ENCODE results near the gene UNC5A. TPM values are rescaled to one million over a fixed set of nuclear protein-coding genes. Genes with fewer than 3 reads are reported as not detected.

Gene UNC5A
- total RNA-seq, 1 experiment from 2014 or later: 0.07 TPM

- no peaks in the 10 kb centered on the region for H3K27me3 ChIP-seq (ENCODE audit: low read length)
- H3K9me2 ChIP-seq (replicated peaks; ENCODE audit: low read length): no peaks in the 10 kb centered on the region
- no TSS peak for BruUV-seq (replicated peaks)
- H4K20me1 ChIP-seq (ENCODE audit: low read length): no peaks in the 10 kb centered on the region
- intact Hi-C loops (cut with micrococcal nuclease): no loop called here
- H2AFZ ChIP-seq (ENCODE audit: low read length): no peak overlapping the region
- no peaks in the 10 kb centered on the region for H3K9me3 ChIP-seq (ENCODE audit: low read length)
- ChIA-PET CTCF (no interaction called here), POLR2A (ENCODE audit: unreplicated experiment) (no interaction called here)
- TF ChIP-seq EZH2 (IDR thresholded peaks at IDR 0.05; ENCODE audit: low read length, unreplicated experiment) (no peak), EZH2phosphoT487 (IDR thresholded peaks at IDR 0.05; ENCODE audit: borderline replicate concordance, low read length) (no peak)
- TF ChIP-seq, protein P1, sequence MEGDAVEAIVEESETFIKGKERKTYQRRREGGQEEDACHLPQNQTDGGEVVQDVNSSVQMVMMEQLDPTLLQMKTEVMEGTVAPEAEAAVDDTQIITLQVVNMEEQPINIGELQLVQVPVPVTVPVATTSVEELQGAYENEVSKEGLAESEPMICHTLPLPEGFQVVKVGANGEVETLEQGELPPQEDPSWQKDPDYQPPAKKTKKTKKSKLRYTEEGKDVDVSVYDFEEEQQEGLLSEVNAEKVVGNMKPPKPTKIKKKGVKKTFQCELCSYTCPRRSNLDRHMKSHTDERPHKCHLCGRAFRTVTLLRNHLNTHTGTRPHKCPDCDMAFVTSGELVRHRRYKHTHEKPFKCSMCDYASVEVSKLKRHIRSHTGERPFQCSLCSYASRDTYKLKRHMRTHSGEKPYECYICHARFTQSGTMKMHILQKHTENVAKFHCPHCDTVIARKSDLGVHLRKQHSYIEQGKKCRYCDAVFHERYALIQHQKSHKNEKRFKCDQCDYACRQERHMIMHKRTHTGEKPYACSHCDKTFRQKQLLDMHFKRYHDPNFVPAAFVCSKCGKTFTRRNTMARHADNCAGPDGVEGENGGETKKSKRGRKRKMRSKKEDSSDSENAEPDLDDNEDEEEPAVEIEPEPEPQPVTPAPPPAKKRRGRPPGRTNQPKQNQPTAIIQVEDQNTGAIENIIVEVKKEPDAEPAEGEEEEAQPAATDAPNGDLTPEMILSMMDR (conservative IDR thresholded peaks at IDR 0.05; ENCODE audit: low read depth, low read length): no peak
- no peak overlapping the region for H3K27ac ChIP-seq (ENCODE audit: low read length)
- no peak overlapping the region for H3K4me2 ChIP-seq (ENCODE audit: low read length)
- no peaks in the 10 kb centered on the region for H3F3A ChIP-seq (ENCODE audit: low read length, unreplicated experiment)
- H3K4me1 ChIP-seq (ENCODE audit: insufficient read depth, low read length): peaks cover 29% of the 10 kb centered on the region
- DNase-seq: no peak
- no peak overlapping the region for H3K9ac ChIP-seq (ENCODE audit: low read length)
- no peak for ATAC-seq
- H3K79me2 ChIP-seq (ENCODE audit: low read length): no peaks in the 10 kb centered on the region
- H3K36me3 ChIP-seq (ENCODE audit: low read depth, low read length): no peaks in the 10 kb centered on the region
- H3K4me3 ChIP-seq (ENCODE audit: low read length): no peak overlapping the region
Observed at GRCh38 chr5:176785184-176786145, 24.9 kb upstream of the UNC5A start.

- Histone ChIP-seq H3K27ac (ENCODE audit: low read length) (no peak overlapping the region), H3K9ac (ENCODE audit: low read length) (no peak overlapping the region), H3K36me3 (ENCODE audit: low read depth, low read length) (no peaks in the 10 kb centered on the region), H3K4me3 (ENCODE audit: low read length) (no peak overlapping the region), H3K9me3 (ENCODE audit: low read length) (no peaks in the 10 kb centered on the region), H3K27me3 (ENCODE audit: low read length) (no peaks in the 10 kb centered on the region), H3K4me2 (ENCODE audit: low read length) (no peak overlapping the region), H3F3A (ENCODE audit: low read length, unreplicated experiment) (no peaks in the 10 kb centered on the region), H4K20me1 (ENCODE audit: low read length) (no peaks in the 10 kb centered on the region), H3K9me2 (replicated peaks; ENCODE audit: low read length) (no peaks in the 10 kb centered on the region), H3K79me2 (ENCODE audit: low read length) (no peaks in the 10 kb centered on the region), H2AFZ (ENCODE audit: low read length) (no peak overlapping the region), H3K4me1 (ENCODE audit: insufficient read depth, low read length) (peaks cover 19% of the 10 kb centered on the region)
- intact Hi-C loops (cut with micrococcal nuclease): no loop called here
- CTCF ChIA-PET: no interaction called here
- DNase-seq (no peak), ATAC-seq (no peak)
- POLR2A ChIA-PET (ENCODE audit: unreplicated experiment): no interaction called here
- TF ChIP-seq EZH2phosphoT487 (IDR thresholded peaks at IDR 0.05; ENCODE audit: borderline replicate concordance, low read length) (no peak), EZH2 (IDR thresholded peaks at IDR 0.05; ENCODE audit: low read length, unreplicated experiment) (no peak)
- TF ChIP-seq, protein P1 (conservative IDR thresholded peaks at IDR 0.05; ENCODE audit: low read depth, low read length): no peak
- no TSS peak for BruUV-seq (replicated peaks)
Observed at GRCh38 chr5:176787676-176788075, 22.7 kb upstream of the UNC5A start.

DNA sequence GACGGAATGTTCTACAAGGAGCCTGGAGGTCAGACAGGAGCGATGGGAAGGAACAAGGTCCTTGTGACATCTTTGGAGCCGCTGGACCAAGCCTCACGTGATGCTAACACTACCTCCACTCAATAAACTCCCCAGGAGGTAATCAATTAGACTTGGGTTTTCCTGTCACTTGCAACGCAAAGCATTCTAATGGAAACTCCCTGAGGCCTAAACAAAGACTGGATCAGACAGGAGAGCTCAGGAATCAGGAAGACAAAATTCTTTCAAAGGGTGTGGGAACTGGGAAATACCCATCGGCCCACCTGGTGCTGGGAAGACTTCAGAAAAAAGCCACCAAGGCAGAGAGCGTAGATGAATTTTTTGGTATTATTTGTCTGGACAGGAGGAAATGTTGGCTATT is 22.3 kb upstream of the UNC5A start:
- Histone ChIP-seq H3K4me3 (ENCODE audit: low read length) (no peak overlapping the region), H2AFZ (ENCODE audit: low read length) (no peak overlapping the region), H3K4me2 (ENCODE audit: low read length) (no peak overlapping the region), H3K4me1 (ENCODE audit: insufficient read depth, low read length) (peaks cover 19% of the 10 kb centered on the region), H3K9me3 (ENCODE audit: low read length) (no peaks in the 10 kb centered on the region), H3K79me2 (ENCODE audit: low read length) (no peaks in the 10 kb centered on the region), H3K36me3 (ENCODE audit: low read depth, low read length) (no peaks in the 10 kb centered on the region), H3K27ac (ENCODE audit: low read length) (no peak overlapping the region), H4K20me1 (ENCODE audit: low read length) (no peaks in the 10 kb centered on the region), H3F3A (ENCODE audit: low read length, unreplicated experiment) (no peaks in the 10 kb centered on the region), H3K27me3 (ENCODE audit: low read length) (no peaks in the 10 kb centered on the region), H3K9me2 (replicated peaks; ENCODE audit: low read length) (no peaks in the 10 kb centered on the region), H3K9ac (ENCODE audit: low read length) (no peak overlapping the region)
- BruUV-seq (replicated peaks): no TSS peak
- ATAC-seq (no peak), DNase-seq (no peak)
- TF ChIP-seq EZH2 (IDR thresholded peaks at IDR 0.05; ENCODE audit: low read length, unreplicated experiment) (no peak), EZH2phosphoT487 (IDR thresholded peaks at IDR 0.05; ENCODE audit: borderline replicate concordance, low read length) (no peak)
- TF ChIP-seq, protein P1 (conservative IDR thresholded peaks at IDR 0.05; ENCODE audit: low read depth, low read length): no peak
- intact Hi-C loops (cut with micrococcal nuclease): no loop called here
- CTCF ChIA-PET: no interaction called here
- POLR2A ChIA-PET (ENCODE audit: unreplicated experiment): no interaction called here

Data from PC-3 (cell line).